T-cell (primary cell): Measurements from ENCODE around the gene ST6GALNAC3. TPM values are rescaled to one million over a fixed set of nuclear protein-coding genes. Genes with fewer than 3 reads are reported as not detected.

Source experiments
- ATAC-seq, 4 experiments: fragments of 200-7000 bp in 3 of 4; fragments of 150-1000 bp in 1 of 4; cut with Tn5 transposase; replicated peaks in 1 of 4; 1 replicate in 3 of 4; 2 replicates in 1 of 4; pipeline ENCODE4 v1.10.0; 2021; ENCODE audit warnings: moderate library complexity in 3 of 4, mild to moderate bottlenecking in 2 of 4, moderate number of reproducible peaks in 1 of 4
- CTCF ChIA-PET, 2 donors: fragments of 300-600 bp; sonication (Branson Sonifier 250); formaldehyde crosslinking; loops; one replicate each; lab custom pipeline; 2022; ENCODE audit warnings: antibody characterized with exemption in 2 of 2; lab: Charles Lee
- POLR2A ChIA-PET, 2 donors: fragments of 300-600 bp; sonication (Branson Sonifier 250); formaldehyde crosslinking; loops; one replicate each; lab custom pipeline; 2022; ENCODE audit warnings: antibody characterized with exemption in 2 of 2; lab: Charles Lee
- DNase-seq, 35 experiments: peaks; one replicate each; pipeline versions ENCODE4 v3.0.0 to v3.0.0-alpha.2; 2013 to 2023
- H3K27ac ChIP-seq: one replicate; pipeline ENCODE4 v1.5.1; 2013; ENCODE audit warnings: low read length
- H3K27me3 ChIP-seq, 2 experiments: replicated peaks in 1 of 2; 1 replicate in 1 of 2; 2 replicates in 1 of 2; pipeline versions ENCODE4 v1.6.1 to v1.7.0; 2013; ENCODE audit warnings: low read length in 1 of 2, mixed read lengths in 1 of 2; ENCODE audit not compliant: control insufficient read depth in 2 of 2, insufficient read depth in 2 of 2; ENCODE audit errors: extremely low read depth in 1 of 2
- H3K36me3 ChIP-seq, 2 donors: 1 replicate in 1 of 2; 2 replicates in 1 of 2; pipeline versions ENCODE4 v1.6.1 to v1.7.0; 2013; ENCODE audit warnings: low read length in 1 of 2; ENCODE audit not compliant: control insufficient read depth in 2 of 2, insufficient read depth in 1 of 2; ENCODE audit errors: extremely low read depth in 1 of 2
- H3K4me1 ChIP-seq, 2 experiments: 1 replicate in 1 of 2; 2 replicates in 1 of 2; pipeline versions ENCODE4 v1.6.1 to v1.7.0; 2013; ENCODE audit warnings: low read length in 2 of 2, mixed read lengths in 1 of 2; ENCODE audit not compliant: insufficient read depth in 2 of 2, control insufficient read depth in 1 of 2; ENCODE audit errors: extremely low read depth in 1 of 2
- H3K4me3 ChIP-seq, 2 donors: 1 replicate in 1 of 2; 2 replicates in 1 of 2; pipeline versions ENCODE4 v1.5.1 to v1.7.0; 2013; ENCODE audit warnings: mild to moderate bottlenecking in 2 of 2, low read length in 1 of 2, moderate library complexity in 1 of 2; ENCODE audit not compliant: control insufficient read depth in 1 of 2; ENCODE audit errors: extremely low read depth in 1 of 2
- H3K9me3 ChIP-seq: 2 replicates; pipeline ENCODE4 v1.7.0; 2013
- H3K27ac Mint-ChIP-seq, 2 donors: one replicate each; pipeline ENCODE4 v1.8.0; 2020 to 2021; ENCODE audit warnings: mild to moderate bottlenecking in 2 of 2, mixed read lengths in 2 of 2
- H3K27me3 Mint-ChIP-seq, 2 donors: one replicate each; pipeline ENCODE4 v1.8.0; 2021 to 2022; ENCODE audit warnings: mixed read lengths in 2 of 2
- H3K36me3 Mint-ChIP-seq: one replicate; pipeline ENCODE4 v1.8.0; 2021; ENCODE audit warnings: mixed read lengths
- H3K4me1 Mint-ChIP-seq, 3 donors: one replicate each; pipeline ENCODE4 v1.8.0; 2020 to 2022; ENCODE audit warnings: mixed read lengths in 3 of 3, mild to moderate bottlenecking in 1 of 3
- H3K4me3 Mint-ChIP-seq, 3 donors: one replicate each; pipeline ENCODE4 v1.8.0; 2020 to 2022; ENCODE audit warnings: mild to moderate bottlenecking in 3 of 3, mixed read lengths in 3 of 3, moderate library complexity in 3 of 3
- H3K9me3 Mint-ChIP-seq, 3 donors: one replicate each; pipeline ENCODE4 v1.8.0; 2020 to 2022; ENCODE audit warnings: mixed read lengths in 3 of 3
- WGBS: methylation state at CpG from one replicate; pipeline ENCODE4 v1.1.5; 2013; ENCODE audit warnings: missing lambda C conversion rate; ENCODE audit not compliant: insufficient coverage; 5-methylcytosine and 5-hydroxymethylcytosine counted together
- total RNA-seq, 35 experiments: library from RNA in 6 of 35; stranded (reverse) in 6 of 35; fragments of 120-200 nt in 1 of 35; gene quantifications; one replicate each; pipeline versions ENCODE4 v1.2.1 to v1.2.4 and lab custom pipeline; 2013 to 2026

Gene ST6GALNAC3
- total RNA-seq, 5 donors from 2014 or later (not counting 1 experiment from before 2014, with no cell fraction given): 0.33 to 6.6 (median 1.5) TPM

DNA sequence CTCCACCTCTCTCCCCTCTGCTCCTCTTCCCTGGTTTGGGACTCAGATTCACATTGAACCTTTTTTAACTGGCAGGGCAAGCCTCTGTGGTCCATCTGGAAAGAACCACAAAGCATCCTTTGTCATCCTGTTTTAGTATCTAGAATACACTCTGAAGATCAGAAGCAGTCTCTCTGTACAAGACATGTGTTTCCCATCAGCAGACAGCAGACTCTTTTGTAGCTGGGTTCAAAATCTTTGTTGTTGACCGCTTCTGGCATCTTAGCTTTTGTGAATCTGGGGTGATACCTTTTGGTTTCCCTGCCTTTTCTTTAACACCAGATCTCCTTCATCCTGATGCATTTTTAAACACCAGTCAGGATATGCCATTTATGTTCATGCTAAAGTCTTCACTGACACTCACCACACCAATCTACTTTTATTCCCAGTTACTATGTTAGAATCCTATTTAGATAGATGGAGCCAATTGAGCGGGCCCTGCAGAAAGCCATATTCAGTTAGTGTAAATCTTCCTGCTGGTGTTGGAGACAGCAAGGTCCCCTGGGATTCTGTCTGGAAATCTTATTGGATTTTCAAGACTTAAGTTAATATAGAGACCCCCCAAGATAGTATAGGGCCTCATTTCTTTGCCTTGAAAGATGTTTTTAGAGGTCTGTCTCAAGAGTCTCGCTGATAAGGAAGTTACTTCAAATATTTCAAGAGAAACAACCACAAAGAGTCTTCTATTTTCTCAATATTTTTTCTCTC lies 51.1 kb downstream of the ST6GALNAC3 start:
- H3K27ac Mint-ChIP-seq: no peak overlapping the region
- CTCF ChIA-PET: no interaction called here

DNA sequence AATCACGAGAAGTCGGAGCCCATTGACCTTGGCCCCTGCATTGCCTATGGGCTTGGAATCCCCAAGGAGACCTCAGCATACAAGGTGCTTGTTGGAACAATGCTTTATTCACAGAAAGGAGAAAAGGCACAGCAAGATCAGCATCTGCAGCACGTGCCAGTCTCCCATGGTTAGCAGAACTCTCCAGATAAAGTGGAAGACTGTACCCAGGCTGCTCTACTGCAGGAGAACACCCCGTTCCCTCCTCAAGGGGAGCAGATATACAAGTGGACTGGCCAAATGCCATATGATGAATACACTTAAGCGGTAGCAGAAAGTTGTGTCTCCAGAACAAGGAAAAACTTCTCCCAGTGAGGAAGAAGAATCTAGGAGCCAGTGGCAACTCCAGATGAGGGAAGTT lies 53.5 kb downstream of the ST6GALNAC3 start:
- Histone ChIP-seq H3K27ac (no peak overlapping the region), H3K4me3 (no peak overlapping the region)

More for the DNA sequence above, 51.1 kb downstream of the ST6GALNAC3 start:
- Mint-ChIP-seq H3K4me3 (no peak overlapping the region), H3K27me3 (no peaks in the 10 kb centered on the region), H3K4me1 (no peaks in the 10 kb centered on the region), H3K9me3 (no peaks in the 10 kb centered on the region), H3K36me3 (no peaks in the 10 kb centered on the region)
- no peak for ATAC-seq
- H3K4me1 ChIP-seq: no peaks in the 10 kb centered on the region
- no peaks in the 10 kb centered on the region for H3K27me3 ChIP-seq
- no peaks in the 10 kb centered on the region for H3K9me3 ChIP-seq
- H3K27ac ChIP-seq: no peak overlapping the region
- whole genome bisulfite sequencing: no CpG with 5 or more reads among the region's 3 CpGs
- no peak overlapping the region for H3K4me3 ChIP-seq
- H3K36me3 ChIP-seq: no peaks in the 10 kb centered on the region
- POLR2A ChIA-PET: no interaction called here
- DNase-seq: no peak

DNA sequence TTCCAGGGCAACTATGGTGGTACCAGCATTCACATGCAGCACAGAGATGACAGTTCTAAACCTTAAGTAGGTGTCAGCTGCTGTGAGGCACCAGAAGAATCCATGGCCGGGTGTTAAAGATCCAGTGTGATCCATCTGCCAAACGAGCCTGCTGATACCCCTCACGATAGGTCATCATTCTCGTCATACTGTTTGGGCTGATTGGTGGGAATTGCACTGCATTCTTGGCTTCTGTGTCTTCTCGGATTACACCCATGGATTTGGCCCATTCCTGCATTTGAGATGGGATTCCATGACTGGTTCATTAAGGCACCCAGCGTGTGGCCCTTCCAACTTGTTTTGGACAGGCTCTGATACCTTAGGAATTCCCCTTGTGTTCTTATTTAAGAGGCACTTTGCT lies 55.2 kb downstream of the ST6GALNAC3 start:
- POLR2A ChIA-PET: no interaction called here
- H3K36me3 ChIP-seq: no peaks in the 10 kb centered on the region
- CTCF ChIA-PET: no interaction called here
- H3K4me3 ChIP-seq: no peak overlapping the region
- DNase-seq (no peak), ATAC-seq (no peak)
- Mint-ChIP-seq H3K36me3 (no peaks in the 10 kb centered on the region), H3K27ac (no peak overlapping the region), H3K9me3 (peaks cover 0 to 8% (median 0%) of the 10 kb centered on the region in 3 donors), H3K27me3 (no peaks in the 10 kb centered on the region), H3K4me1 (no peaks in the 10 kb centered on the region), H3K4me3 (no peak overlapping the region)
- no peaks in the 10 kb centered on the region for H3K4me1 ChIP-seq
- no peaks in the 10 kb centered on the region for H3K9me3 ChIP-seq
- 88% methylated on average over 5 of the region's 6 CpGs for WGBS
- H3K27ac ChIP-seq: no peak overlapping the region
- H3K27me3 ChIP-seq: no peaks in the 10 kb centered on the region

More for the DNA sequence above, 53.5 kb downstream of the ST6GALNAC3 start:
- WGBS: 89% methylated on average over 4 of the region's 5 CpGs
- no peaks in the 10 kb centered on the region for H3K36me3 ChIP-seq
- no peaks in the 10 kb centered on the region for H3K27me3 ChIP-seq
- H3K4me1 ChIP-seq: no peaks in the 10 kb centered on the region
- CTCF ChIA-PET: no interaction called here
- Mint-ChIP-seq H3K4me3 (no peak overlapping the region), H3K9me3 (peaks cover 0 to 8% (median 0%) of the 10 kb centered on the region in 3 donors), H3K27me3 (no peaks in the 10 kb centered on the region), H3K4me1 (no peaks in the 10 kb centered on the region), H3K36me3 (no peaks in the 10 kb centered on the region), H3K27ac (no peak overlapping the region)
- ATAC-seq: no peak
- POLR2A ChIA-PET: no interaction called here
- no peaks in the 10 kb centered on the region for H3K9me3 ChIP-seq
- DNase-seq: no peak

DNA sequence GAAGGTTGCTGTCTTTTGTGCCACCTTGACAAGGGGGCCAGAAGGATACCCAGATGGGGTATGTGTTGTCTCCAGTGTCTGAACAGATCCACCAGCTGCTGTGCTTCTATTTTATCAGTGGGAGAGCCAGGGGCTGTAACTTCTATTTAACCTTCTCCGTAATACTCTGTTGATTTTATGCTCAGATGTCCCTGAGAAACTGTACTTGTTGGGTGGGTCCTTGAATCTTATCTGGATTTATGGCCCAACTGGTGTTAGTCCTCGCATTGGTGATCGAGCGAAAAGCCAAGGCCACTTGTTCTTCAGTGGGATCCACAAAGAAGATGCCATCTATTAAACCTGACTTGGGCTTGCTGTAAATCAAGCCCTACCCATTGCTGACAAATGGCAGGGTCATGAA lies 56.4 kb downstream of the ST6GALNAC3 start:
- H3K4me3 Mint-ChIP-seq: no peak overlapping the region
- DNase-seq (no peak), ATAC-seq (no peak)
- no peaks in the 10 kb centered on the region for H3K36me3 Mint-ChIP-seq
- POLR2A ChIA-PET: no interaction called here
- Histone ChIP-seq H3K27ac (no peak overlapping the region), H3K9me3 (no peaks in the 10 kb centered on the region), H3K4me1 (no peaks in the 10 kb centered on the region), H3K36me3 (no peaks in the 10 kb centered on the region), H3K27me3 (no peaks in the 10 kb centered on the region), H3K4me3 (no peak overlapping the region)
- H3K27ac Mint-ChIP-seq: no peak overlapping the region
- WGBS: 93% methylated on average over 3 of the region's 4 CpGs
- H3K27me3 Mint-ChIP-seq: no peaks in the 10 kb centered on the region
- CTCF ChIA-PET: no interaction called here
- no peaks in the 10 kb centered on the region for H3K4me1 Mint-ChIP-seq
- H3K9me3 Mint-ChIP-seq: peaks cover 0 to 8% (median 0%) of the 10 kb centered on the region in 3 donors

DNA sequence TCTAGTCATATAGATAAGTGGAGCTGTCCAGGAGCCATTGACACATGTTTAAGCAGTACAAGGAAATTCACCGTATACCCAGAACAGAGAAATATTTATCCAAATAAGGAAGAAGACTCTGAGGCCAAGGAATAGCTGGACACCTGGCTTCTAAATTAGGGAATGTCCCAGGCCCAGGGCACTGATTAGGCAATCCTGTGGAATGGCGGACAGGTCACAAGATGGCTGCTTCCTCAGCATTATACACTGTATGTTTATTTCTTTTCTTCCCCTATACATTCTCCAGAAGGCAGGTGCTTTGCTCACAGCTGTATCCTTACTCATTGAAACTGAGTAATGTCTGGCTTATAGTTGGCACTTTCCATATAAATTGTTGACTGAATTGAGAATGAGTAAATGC lies 59.4 kb downstream of the ST6GALNAC3 start:
- no peaks in the 10 kb centered on the region for H3K4me1 Mint-ChIP-seq
- ChIA-PET CTCF (interaction anchor here in 1 of 2 donors (0.6 kb wide), 1 partner anchor 567 kb away, joined by 3 read pairs; no protein-coding TSS in a partner anchor), POLR2A (no interaction called here)
- no peaks in the 10 kb centered on the region for H3K36me3 ChIP-seq
- H3K4me3 ChIP-seq: no peak overlapping the region
- WGBS: no CpG with 5 or more reads among the region's 2 CpGs
- no peak for DNase-seq
- H3K4me3 Mint-ChIP-seq: no peak overlapping the region
- no peaks in the 10 kb centered on the region for H3K36me3 Mint-ChIP-seq
- no peak overlapping the region for H3K27ac Mint-ChIP-seq
- H3K9me3 ChIP-seq: no peaks in the 10 kb centered on the region
- H3K27me3 Mint-ChIP-seq: no peaks in the 10 kb centered on the region
- no peaks in the 10 kb centered on the region for H3K27me3 ChIP-seq
- ATAC-seq: no peak
- no peak overlapping the region for H3K27ac ChIP-seq
- H3K4me1 ChIP-seq: no peaks in the 10 kb centered on the region
- peaks cover 0 to 8% (median 0%) of the 10 kb centered on the region in 3 donors for H3K9me3 Mint-ChIP-seq

DNA sequence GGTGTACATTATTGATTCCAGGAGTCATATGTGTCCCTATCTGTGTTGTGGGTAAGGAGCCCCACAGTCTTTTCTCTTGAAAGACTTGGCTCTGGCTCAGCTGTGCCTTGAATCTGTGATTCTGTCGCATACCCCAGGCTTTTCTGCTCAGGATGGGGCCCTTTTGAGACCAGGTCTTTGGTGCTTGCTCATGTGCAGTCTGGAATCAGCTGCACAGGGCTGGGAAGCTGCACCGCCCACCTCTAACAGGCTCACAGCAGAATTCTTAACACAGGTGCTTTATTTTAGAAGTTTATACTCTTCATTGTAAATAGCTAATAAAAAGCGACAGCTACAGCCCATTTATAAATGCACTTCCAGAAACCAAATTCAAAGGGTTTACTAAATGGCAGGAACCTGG lies 61.3 kb downstream of the ST6GALNAC3 start:
- Mint-ChIP-seq H3K27me3 (no peaks in the 10 kb centered on the region), H3K4me1 (peaks cover 0 to 10% (median 5%) of the 10 kb centered on the region in 3 donors), H3K27ac (no peak overlapping the region), H3K9me3 (peaks cover 0 to 8% (median 0%) of the 10 kb centered on the region in 3 donors), H3K36me3 (no peaks in the 10 kb centered on the region), H3K4me3 (no peak overlapping the region)
- no peaks in the 10 kb centered on the region for H3K9me3 ChIP-seq
- ATAC-seq (no peak), DNase-seq (no peak)
- no peaks in the 10 kb centered on the region for H3K4me1 ChIP-seq
- no peaks in the 10 kb centered on the region for H3K36me3 ChIP-seq
- POLR2A ChIA-PET: no interaction called here
- H3K27ac ChIP-seq: no peak overlapping the region
- 91% methylated on average over 1 of the region's 3 CpGs for WGBS
- no peak overlapping the region for H3K4me3 ChIP-seq
- CTCF ChIA-PET: interaction anchor here in 1 of 2 donors (0.5 kb wide), 1 partner anchor 792 kb away, joined by 4 read pairs; no protein-coding TSS in a partner anchor
- no peaks in the 10 kb centered on the region for H3K27me3 ChIP-seq
